Endothelial cell of umbilical vein (primary cell): ENCODE data around the gene STAT4. TPM values are rescaled to one million over a fixed set of nuclear protein-coding genes. Genes with fewer than 3 reads are reported as not detected.
A peak's percentile ranks its signal among the peaks of the same experiment; 100 is the strongest.

Source experiments
- BruUV-seq: library from RNA; stranded (reverse); fragments of 400-500 nt; replicated peaks from 2 replicates; lab custom pipeline; 2021; lab: Mats Ljungman, UMichigan
- CTCF ChIA-PET: fragments of 300-600, 350-600 bp; sonication (Branson Sonifier 250); formaldehyde crosslinking; loops from one replicate; lab custom pipeline; 2021; ENCODE audit warnings: antibody characterized with exemption, inconsistent platforms; lab: Charles Lee
- POLR2A ChIA-PET: fragments of 300-600, 350-600 bp; sonication (Branson Sonifier 250); formaldehyde crosslinking; loops from one replicate; lab custom pipeline; 2021; ENCODE audit warnings: antibody characterized with exemption, inconsistent platforms; lab: Charles Lee
- DNase-seq: peaks from one replicate; pipeline ENCODE4 v3.0.0-alpha.2; 2011; ENCODE audit warnings: low read depth, low spot score
- FAIRE-seq: peaks from 2 replicates; lab custom pipeline; 2011; peaks lifted over from hg19 to GRCh38; lab: Jason Lieb, UNC
- H2AFZ ChIP-seq: 2 replicates; pipeline ENCODE4 v1.6.0; 2012; ENCODE audit warnings: low read depth, low read length, control low read depth, inconsistent platforms
- H3K27ac ChIP-seq: 2 replicates; pipeline ENCODE4 v1.5.1; 2011; ENCODE audit warnings: low read depth, mild to moderate bottlenecking, control low read depth, low read length, moderate library complexity; ENCODE audit not compliant: insufficient read depth
- H3K27me3 ChIP-seq, 2 experiments: 2 replicates each; pipeline versions ENCODE4 v1.6.0 to v1.6.1; 2011; ENCODE audit warnings: low read length in 2 of 2, mixed read lengths in 1 of 2; ENCODE audit not compliant: control insufficient read depth in 2 of 2, insufficient read depth in 2 of 2
- H3K36me3 ChIP-seq, 2 experiments: 2 replicates in 1 of 2; 3 replicates in 1 of 2; pipeline ENCODE4 v1.5.1; 2011; ENCODE audit warnings: low read length in 2 of 2, mild to moderate bottlenecking in 1 of 2, moderate library complexity in 1 of 2; ENCODE audit not compliant: control insufficient read depth in 2 of 2, insufficient read depth in 2 of 2; ENCODE audit errors: extremely low read depth in 1 of 2
- H3K4me1 ChIP-seq: 3 replicates; pipeline ENCODE4 v1.5.1; 2011; ENCODE audit warnings: mild to moderate bottlenecking, low read length; ENCODE audit not compliant: control insufficient read depth, insufficient read depth; ENCODE audit errors: extremely low read depth
- H3K4me2 ChIP-seq: 2 replicates; pipeline ENCODE4 v1.6.1; 2011; ENCODE audit warnings: low read length, control low read depth, mixed read lengths; ENCODE audit not compliant: insufficient read depth
- H3K4me3 ChIP-seq, 3 experiments: fragments of 200-600 bp in 1 of 3; sonication (generic), shearing (Covaris generic) in 1 of 3; replicated peaks in 1 of 3; 2 replicates each; pipeline ENCODE4 v1.5.1; 2011 to 2016; ENCODE audit warnings: control low read depth in 3 of 3, low read length in 3 of 3, mild to moderate bottlenecking in 2 of 3, inconsistent platforms in 1 of 3, low read depth in 1 of 3, moderate library complexity in 1 of 3; ENCODE audit not compliant: insufficient read depth in 1 of 3
- H3K79me2 ChIP-seq: 2 replicates; pipeline ENCODE4 v1.6.0; 2012; ENCODE audit warnings: low read length, inconsistent platforms; ENCODE audit not compliant: control insufficient read depth, insufficient read depth
- H3K9ac ChIP-seq: replicated peaks from 2 replicates; pipeline ENCODE3; 2011; ENCODE audit warnings: low read length, control low read depth; ENCODE audit not compliant: insufficient read depth; ENCODE audit errors: extremely low read depth
- H3K9me1 ChIP-seq: replicated peaks from 3 replicates; pipeline ENCODE4 v1.6.0; 2011; ENCODE audit warnings: mild to moderate bottlenecking, low read length; ENCODE audit not compliant: control insufficient read depth, insufficient read depth; ENCODE audit errors: extremely low read depth
- H3K9me3 ChIP-seq: replicated peaks from 2 replicates; pipeline ENCODE4 v1.5.1; 2012; ENCODE audit warnings: low read length, inconsistent platforms; ENCODE audit not compliant: control insufficient read depth, insufficient read depth
- H4K20me1 ChIP-seq: replicated peaks from 2 replicates; pipeline ENCODE3; 2011; ENCODE audit warnings: mild to moderate bottlenecking, low read length; ENCODE audit not compliant: control insufficient read depth, insufficient read depth; ENCODE audit errors: extremely low read depth
- CTCF ChIP-seq, 2 donors: IDR thresholded peaks; 1 replicate in 1 of 2; 2 replicates in 1 of 2; pipeline ENCODE4 v1.5.1; 2011; ENCODE audit warnings: low read length in 2 of 2, mild to moderate bottlenecking in 2 of 2, moderate library complexity in 2 of 2, control low read depth in 1 of 2, inconsistent platforms in 1 of 2, low read depth in 1 of 2; ENCODE audit not compliant: insufficient read depth in 1 of 2; ENCODE audit errors: extremely low read depth in 1 of 2
- EZH2 ChIP-seq: IDR thresholded peaks from 2 replicates; pipeline ENCODE4 v1.6.1; 2012; ENCODE audit warnings: borderline replicate concordance, low read depth, mild to moderate bottlenecking, moderate library complexity, low read length, inconsistent platforms; ENCODE audit not compliant: severe bottlenecking
- FOS ChIP-seq: IDR thresholded peaks from 2 replicates; pipeline ENCODE4 v1.6.1; 2011; ENCODE audit warnings: mild to moderate bottlenecking, low read length, moderate library complexity, borderline replicate concordance; ENCODE audit not compliant: insufficient read depth
- GATA2 ChIP-seq: IDR thresholded peaks from 2 replicates; pipeline ENCODE4 v1.7.0; 2011; ENCODE audit warnings: low read depth, mild to moderate bottlenecking, moderate library complexity, mixed read lengths, low read length; ENCODE audit not compliant: insufficient read length, insufficient read depth
- JUN ChIP-seq: IDR thresholded peaks from 2 replicates; pipeline ENCODE4 v1.6.1; 2011; ENCODE audit warnings: borderline replicate concordance, low read depth; ENCODE audit not compliant: insufficient read length, insufficient read depth
- MAX ChIP-seq: IDR thresholded peaks from 2 replicates; pipeline ENCODE4 v1.6.1; 2011; ENCODE audit not compliant: insufficient read depth, insufficient read length
- MYC ChIP-seq: IDR thresholded peaks from one replicate; pipeline ENCODE4 v1.6.1; 2011; ENCODE audit warnings: mild to moderate bottlenecking, low read depth, low read length
- POLR2A ChIP-seq: IDR thresholded peaks from 2 replicates; pipeline ENCODE4 v1.6.1; 2012; ENCODE audit warnings: low read depth, mild to moderate bottlenecking, control low read depth, low read length
- POLR2AphosphoS5 ChIP-seq: IDR thresholded peaks from 2 replicates; pipeline ENCODE4 v1.6.1; 2012; ENCODE audit warnings: low read depth, mild to moderate bottlenecking, control low read depth, low read length, moderate library complexity; ENCODE audit not compliant: insufficient read depth
- dilution Hi-C: fragments of 300-500 bp; cut with MboI; formaldehyde crosslinking; loops from one replicate; pipeline ENCODE4 v1.15.0; 2019; ENCODE audit warnings: low sequenced_read_pairs; ENCODE audit not compliant: extremely low pct_ligation_motif_present
- intact Hi-C: fragments of 100-400 bp; cut with micrococcal nuclease; formaldehyde crosslinking; loops from one replicate; pipeline ENCODE4 v1.10.0; 2022
- polyA plus RNA-seq, 4 experiments: library from polyadenylated mRNA; depleted of rRNA in 3 of 4; stranded (reverse) in 3 of 4; unstranded in 1 of 4; fragments of >200 nt; gene quantifications; 2 replicates each; pipeline versions ENCODE4 v1.2.1 to v1.2.3, GENCODE V29; 2011 to 2012; ENCODE audit warnings: missing spikeins in 1 of 4
- total RNA-seq: library from RNA; stranded (reverse); gene quantifications from 2 replicates; pipeline ENCODE4 v1.2.3, GENCODE V29; 2021

STAT4 gene
- total and polyA plus RNA-seq, 2 donors (not counting 3 experiments of a cell fraction or from before 2014, with no cell fraction given): 0.46 to 1.2 TPM

GRCh38 chr2:191049728-191050639 lies 100.8 kb downstream of the STAT4 start:
- peaks cover 4 to 8% of the 10 kb centered on the region in 2 experiments for H3K27me3 ChIP-seq
- H3K9me1 ChIP-seq: no peaks in the 10 kb centered on the region
- DNase-seq (peak; percentile 40), FAIRE-seq (no peak)
- TF ChIP-seq FOS (no peak), MAX (no peak), MYC (no peak), POLR2AphosphoS5 (no peak), JUN (no peak), EZH2 (no peak), POLR2A (no peak), CTCF (IDR thresholded peaks at IDR 0.05; ENCODE audit: extremely low read depth in 1 of 2, insufficient read depth in 1 of 2, low read depth in 1 of 2, low read length in 2 of 2) (no peak), GATA2 (no peak)
- no peak overlapping the region for H3K9ac ChIP-seq
- no TSS peak for BruUV-seq
- dilution Hi-C loops: no loop called here
- peaks cover 11% of the 10 kb centered on the region for H3K4me1 ChIP-seq
- intact Hi-C loops: loop anchor here (5.0 kb wide), 1 partner anchor 167 kb away; no protein-coding TSS in a partner anchor
- no peaks in the 10 kb centered on the region for H3K9me3 ChIP-seq
- H2AFZ ChIP-seq: no peak overlapping the region
- no peaks in the 10 kb centered on the region for H3K79me2 ChIP-seq
- no peaks in the 10 kb centered on the region for H4K20me1 ChIP-seq
- H3K36me3 ChIP-seq: no peaks in the 10 kb centered on the region
- no peak overlapping the region for H3K4me3 ChIP-seq
- CTCF ChIA-PET: interaction anchor here (0.7 to 9.3 kb wide), 11 partner anchors 10 to 513 kb away, joined by 4 to 358 read pairs (median 24); partner anchors contain the start of gene STAT4
- H3K27ac ChIP-seq: no peak overlapping the region
- no peak overlapping the region for H3K4me2 ChIP-seq
- POLR2A ChIA-PET: no interaction called here
